ENCODE data around the gene ADGRL1.

- TF ChIP-seq EP300 (IDR thresholded peaks at IDR 0.05) (no peak), CTCF (IDR thresholded peaks at IDR 0.05) (no peak), POLR2A (IDR thresholded peaks at IDR 0.05) (no peak)
Measured at GRCh38 chr19:14101003-14101545, 104.9 kb downstream of the ADGRL1 start.
